H9 (cell line): Measurements from ENCODE around the gene GATA5. TPM values are rescaled to one million over a fixed set of nuclear protein-coding genes. Genes with fewer than 3 reads are reported as not detected.

Experiments
- DNase-seq: peaks from one replicate; pipeline ENCODE4 v3.0.0-alpha.2; 2017
- H2AFZ ChIP-seq: one replicate; pipeline ENCODE4 v1.6.1; 2013; ENCODE audit warnings: mild to moderate bottlenecking, low read length, control low read depth, moderate library complexity
- H2AK5ac ChIP-seq: 2 replicates; pipeline ENCODE4 v1.6.1; 2013; ENCODE audit warnings: low read length, control low read depth, mixed read lengths; ENCODE audit not compliant: insufficient read length
- H2BK120ac ChIP-seq: one replicate; pipeline ENCODE4 v1.6.1; 2013; ENCODE audit warnings: low read depth, mild to moderate bottlenecking, low read length, control low read depth, inconsistent platforms; ENCODE audit not compliant: poor library complexity, severe bottlenecking
- H2BK12ac ChIP-seq: 2 replicates; pipeline ENCODE4 v1.6.1; 2013; ENCODE audit warnings: low read length, control low read depth, mixed read lengths, low read depth; ENCODE audit not compliant: insufficient read length
- H2BK15ac ChIP-seq: 2 replicates; pipeline ENCODE4 v1.6.1; 2013; ENCODE audit warnings: low read depth, low read length, control low read depth
- H2BK20ac ChIP-seq: one replicate; pipeline ENCODE4 v1.6.1; 2013; ENCODE audit warnings: low read depth, mild to moderate bottlenecking, low read length, control low read depth, inconsistent platforms; ENCODE audit not compliant: poor library complexity, severe bottlenecking
- H2BK5ac ChIP-seq: 2 replicates; pipeline ENCODE4 v1.6.1; 2013; ENCODE audit warnings: low read length, control low read depth, mixed read lengths; ENCODE audit not compliant: insufficient read length
- H3K14ac ChIP-seq: 2 replicates; pipeline ENCODE4 v1.6.1; 2013; ENCODE audit warnings: low read length, control low read depth; ENCODE audit not compliant: insufficient read depth
- H3K18ac ChIP-seq: 2 replicates; pipeline ENCODE4 v1.6.1; 2013; ENCODE audit warnings: low read depth, mild to moderate bottlenecking, mixed read lengths, low read length, control low read depth; ENCODE audit not compliant: insufficient read length
- H3K23ac ChIP-seq: 2 replicates; pipeline ENCODE4 v1.6.1; 2013; ENCODE audit warnings: low read length, control low read depth, mixed read lengths, low read depth; ENCODE audit not compliant: insufficient read length
- H3K23me2 ChIP-seq: 2 replicates; pipeline ENCODE4 v1.6.1; 2013; ENCODE audit warnings: low read depth, mild to moderate bottlenecking, mixed read lengths, low read length, control low read depth; ENCODE audit not compliant: insufficient read length, poor library complexity, severe bottlenecking
- H3K27ac ChIP-seq: 2 replicates; pipeline ENCODE4 v1.5.1; 2013; ENCODE audit warnings: low read length, control low read depth, mixed read lengths, low read depth; ENCODE audit not compliant: insufficient read length
- H3K27me3 ChIP-seq: 2 replicates; pipeline ENCODE4 v1.6.1; 2013; ENCODE audit warnings: low read length, control low read depth, inconsistent platforms; ENCODE audit not compliant: insufficient read depth
- H3K4ac ChIP-seq: 2 replicates; pipeline ENCODE4 v1.6.1; 2013; ENCODE audit warnings: low read depth, mild to moderate bottlenecking, control low read depth, inconsistent platforms, low read length, moderate library complexity
- H3K4me1 ChIP-seq: 2 replicates; pipeline ENCODE4 v1.6.1; 2013; ENCODE audit warnings: low read length, control low read depth, inconsistent platforms; ENCODE audit not compliant: insufficient read depth
- H3K4me2 ChIP-seq: 2 replicates; pipeline ENCODE4 v1.6.1; 2013; ENCODE audit warnings: low read length, control low read depth, mixed read lengths; ENCODE audit not compliant: insufficient read length, insufficient read depth
- H3K56ac ChIP-seq: 2 replicates; pipeline ENCODE4 v1.6.1; 2013; ENCODE audit warnings: low read depth, mild to moderate bottlenecking, mixed read lengths, low read length, control low read depth; ENCODE audit not compliant: insufficient read length
- H3K79me1 ChIP-seq: 2 replicates; pipeline ENCODE4 v1.6.1; 2013; ENCODE audit warnings: low read depth, mild to moderate bottlenecking, moderate library complexity, low read length, control low read depth, inconsistent platforms; ENCODE audit not compliant: insufficient read depth, poor library complexity, severe bottlenecking
- H3K79me2 ChIP-seq: 2 replicates; pipeline ENCODE4 v1.6.1; 2013; ENCODE audit warnings: low read length, control low read depth, inconsistent platforms; ENCODE audit not compliant: insufficient read depth
- H3K9ac ChIP-seq: 2 replicates; pipeline ENCODE4 v1.6.1; 2013; ENCODE audit warnings: low read length, control low read depth, mixed read lengths; ENCODE audit not compliant: insufficient read length; ENCODE audit errors: extremely low read depth
- H3K9me3 ChIP-seq: one replicate; pipeline ENCODE4 v1.6.1; 2013; ENCODE audit warnings: low read depth, low read length, inconsistent platforms; ENCODE audit not compliant: control insufficient read depth
- H3T11ph ChIP-seq: one replicate; pipeline ENCODE4 v1.6.1; 2013; ENCODE audit warnings: mild to moderate bottlenecking, low read length, control low read depth, inconsistent platforms
- H4K20me1 ChIP-seq: one replicate; pipeline ENCODE4 v1.6.1; 2013; ENCODE audit not compliant: control insufficient read depth, insufficient read length, insufficient read depth
- H4K5ac ChIP-seq: 2 replicates; pipeline ENCODE4 v1.6.1; 2013; ENCODE audit warnings: low read depth, mild to moderate bottlenecking, mixed read lengths, low read length, control low read depth; ENCODE audit not compliant: insufficient read length
- H4K8ac ChIP-seq: replicated peaks from 2 replicates; pipeline ENCODE4 v1.6.1; 2013; ENCODE audit warnings: low read length, control low read depth, mixed read lengths, low read depth; ENCODE audit not compliant: insufficient read length
- H4K91ac ChIP-seq: 2 replicates; pipeline ENCODE4 v1.6.1; 2013; ENCODE audit warnings: low read depth, mild to moderate bottlenecking, moderate library complexity, mixed read lengths, low read length, control low read depth; ENCODE audit not compliant: insufficient read length
- H3K27ac Mint-ChIP-seq, 3 experiments: 2 replicates in 2 of 3; 3 replicates in 1 of 3; pipeline ENCODE4 v1.8.0; 2020 to 2021; ENCODE audit warnings: mixed read lengths in 3 of 3, mild to moderate bottlenecking in 1 of 3, moderate library complexity in 1 of 3
- H3K27me3 Mint-ChIP-seq: 2 replicates; pipeline ENCODE4 v1.8.0; 2021; ENCODE audit warnings: low read depth, mild to moderate bottlenecking, moderate library complexity, mixed read lengths
- H3K36me3 Mint-ChIP-seq, 3 experiments: 2 replicates in 2 of 3; 3 replicates in 1 of 3; pipeline ENCODE4 v1.8.0; 2020 to 2021; ENCODE audit warnings: low read depth in 3 of 3, mixed read lengths in 3 of 3; ENCODE audit not compliant: insufficient read depth in 1 of 3
- H3K4me1 Mint-ChIP-seq, 2 experiments: 2 replicates each; pipeline ENCODE4 v1.8.0; 2020; ENCODE audit warnings: mixed read lengths in 2 of 2
- H3K4me3 Mint-ChIP-seq, 2 experiments: 2 replicates in 1 of 2; 3 replicates in 1 of 2; pipeline ENCODE4 v1.8.0; 2020 to 2021; ENCODE audit warnings: mild to moderate bottlenecking in 2 of 2, mixed read lengths in 2 of 2, moderate library complexity in 1 of 2
- H3K9me3 Mint-ChIP-seq, 2 experiments: 2 replicates in 1 of 2; 3 replicates in 1 of 2; pipeline ENCODE4 v1.8.0; 2020; ENCODE audit warnings: mild to moderate bottlenecking in 2 of 2, mixed read lengths in 2 of 2, moderate library complexity in 1 of 2
- WGBS: extraction: QIAGEN DNeasy Blood & Tissue Kit; methylation state at CpG from one replicate; pipeline ENCODE4 v1.1.7; 2013; ENCODE audit warnings: missing lambda C conversion rate, low lambda C conversion rate, mixed read lengths; ENCODE audit not compliant: insufficient read length; ENCODE audit errors: extremely low coverage; 5-methylcytosine and 5-hydroxymethylcytosine counted together
- total RNA-seq: library from RNA; stranded (reverse); gene quantifications from 2 replicates; pipeline ENCODE4 v1.2.1, GENCODE V29; 2021
- TF ChIP-seq, protein P1 (sequence below): fragments of 200-600 bp; sonication (generic); conservative IDR thresholded peaks from 3 replicates; pipeline ENCODE4 v1.8.0; 2021; ENCODE audit warnings: antibody characterized with exemption, mild to moderate bottlenecking

The GATA5 gene
- total RNA-seq, 1 experiment from 2014 or later, result 0.24 TPM

DNA sequence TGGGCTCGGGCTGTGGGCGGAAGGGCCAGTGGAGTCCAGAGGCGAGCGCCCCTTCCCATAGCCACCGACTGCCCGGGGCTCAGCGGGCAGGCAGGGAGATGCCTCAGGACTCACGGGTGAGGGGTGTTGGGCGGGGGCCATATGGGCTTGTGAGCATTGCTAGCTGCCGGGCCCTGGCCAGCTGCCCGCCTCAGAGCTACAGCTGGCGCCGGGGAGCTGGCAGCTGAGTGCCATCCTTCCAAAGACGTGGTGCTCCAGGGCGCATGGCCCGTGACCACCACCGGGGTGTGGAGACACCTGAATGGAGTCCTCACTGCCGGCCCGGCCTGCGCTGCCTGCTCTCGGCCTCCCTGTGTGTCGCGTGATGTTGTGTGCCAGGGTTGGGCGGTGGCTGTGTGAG lies 37.9 kb downstream of the GATA5 start:
- no peak overlapping the region for H2AFZ ChIP-seq
- DNase-seq, result no peak
- H3K27me3 ChIP-seq, result no peaks in the 10 kb centered on the region

More for the DNA sequence above, 37.9 kb downstream of the GATA5 start:
- Histone ChIP-seq H3K79me1 (no peaks in the 10 kb centered on the region), H3K79me2 (no peaks in the 10 kb centered on the region), H3K4me1 (no peaks in the 10 kb centered on the region), H4K20me1 (no peaks in the 10 kb centered on the region), H3K18ac (no peak overlapping the region), H3K23me2 (no peaks in the 10 kb centered on the region), H3T11ph (no peak overlapping the region), H3K23ac (no peak overlapping the region), H4K5ac (no peak overlapping the region), H2AK5ac (no peak overlapping the region), H2BK12ac (no peak overlapping the region), H3K27ac (no peak overlapping the region), H2BK20ac (no peak overlapping the region), H3K4me2 (no peak overlapping the region), H2BK5ac (no peak overlapping the region), H3K9ac (no peak overlapping the region), H3K9me3 (no peaks in the 10 kb centered on the region), H3K14ac (no peak overlapping the region), H3K56ac (no peak overlapping the region), H2BK120ac (no peak overlapping the region), H3K4ac (no peak overlapping the region), H2BK15ac (no peak overlapping the region), H4K8ac (no peak overlapping the region), H4K91ac (no peak overlapping the region)
- Mint-ChIP-seq H3K4me1 (peaks cover 0 to 4% of the 10 kb centered on the region in 2 experiments; a peak in 1 of 4 replicates), H3K36me3 (no peaks in the 10 kb centered on the region), H3K4me3 (no peak overlapping the region; a peak in 1 of 5 replicates), H3K27ac (no peak overlapping the region), H3K9me3 (peaks cover 0 to 2% of the 10 kb centered on the region in 2 experiments; a peak in 1 of 5 replicates), H3K27me3 (peaks cover 49% of the 10 kb centered on the region)
- TF ChIP-seq, protein P1, sequence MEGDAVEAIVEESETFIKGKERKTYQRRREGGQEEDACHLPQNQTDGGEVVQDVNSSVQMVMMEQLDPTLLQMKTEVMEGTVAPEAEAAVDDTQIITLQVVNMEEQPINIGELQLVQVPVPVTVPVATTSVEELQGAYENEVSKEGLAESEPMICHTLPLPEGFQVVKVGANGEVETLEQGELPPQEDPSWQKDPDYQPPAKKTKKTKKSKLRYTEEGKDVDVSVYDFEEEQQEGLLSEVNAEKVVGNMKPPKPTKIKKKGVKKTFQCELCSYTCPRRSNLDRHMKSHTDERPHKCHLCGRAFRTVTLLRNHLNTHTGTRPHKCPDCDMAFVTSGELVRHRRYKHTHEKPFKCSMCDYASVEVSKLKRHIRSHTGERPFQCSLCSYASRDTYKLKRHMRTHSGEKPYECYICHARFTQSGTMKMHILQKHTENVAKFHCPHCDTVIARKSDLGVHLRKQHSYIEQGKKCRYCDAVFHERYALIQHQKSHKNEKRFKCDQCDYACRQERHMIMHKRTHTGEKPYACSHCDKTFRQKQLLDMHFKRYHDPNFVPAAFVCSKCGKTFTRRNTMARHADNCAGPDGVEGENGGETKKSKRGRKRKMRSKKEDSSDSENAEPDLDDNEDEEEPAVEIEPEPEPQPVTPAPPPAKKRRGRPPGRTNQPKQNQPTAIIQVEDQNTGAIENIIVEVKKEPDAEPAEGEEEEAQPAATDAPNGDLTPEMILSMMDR, result peak; percentile 31; the same call in 1 of the 3 replicates
- no CpG with 5 or more reads among the region's 24 CpGs for WGBS
